SW 1271 (cell line): ENCODE data around the gene TGFBI.
"Not testable (repeated sequence)": the region's sequence is repeated elsewhere in the genome, so short reads cannot be mapped to it uniquely, and the experiment has no call there.

Source experiments
- DNase-seq, 2 experiments: peaks; one replicate each; lab custom pipeline; 2025; lab: John Stamatoyannopoulos, UW

The TGFBI gene

GRCh38 chr5:136026636-136027035, 2.2 kb upstream of the TGFBI start:
- no peak for DNase-seq

GRCh38 chr5:136027311-136027710, 1.5 kb upstream of the TGFBI start:
- no peak for DNase-seq

DNA sequence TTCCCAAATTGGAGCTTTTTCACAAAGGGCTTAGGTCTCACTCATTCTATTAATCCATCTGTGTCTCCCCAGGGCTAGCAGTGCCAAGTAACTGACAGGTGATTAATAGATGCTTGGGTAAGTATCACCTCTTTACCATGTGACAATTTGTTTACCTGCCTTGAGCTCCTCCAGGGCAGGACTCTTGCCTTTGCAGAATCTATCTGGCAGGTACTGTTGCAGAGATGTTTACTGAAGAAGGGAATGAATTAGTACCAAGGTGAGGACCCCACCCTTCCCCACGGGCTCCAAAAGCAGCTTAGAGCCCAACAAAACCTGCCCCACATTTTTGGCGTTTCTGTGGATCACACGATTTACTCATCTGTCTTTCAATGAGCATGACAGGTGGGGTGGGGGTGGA, 698 bp upstream of the TGFBI start:
- DNase-seq = no peak

- DNase-seq = no peak
These were observed 1.5 kb downstream of the TGFBI start for GRCh38 chr5:136030252-136030651.

GRCh38 chr5:136030956-136031611, 2.3 kb downstream of the TGFBI start:
- no peak for DNase-seq

- DNase-seq = no peak
These were observed 2.9 kb downstream of the TGFBI start for GRCh38 chr5:136031711-136032110.

GRCh38 chr5:136032564-136032963, 3.8 kb downstream of the TGFBI start:
- no peak for DNase-seq

DNA sequence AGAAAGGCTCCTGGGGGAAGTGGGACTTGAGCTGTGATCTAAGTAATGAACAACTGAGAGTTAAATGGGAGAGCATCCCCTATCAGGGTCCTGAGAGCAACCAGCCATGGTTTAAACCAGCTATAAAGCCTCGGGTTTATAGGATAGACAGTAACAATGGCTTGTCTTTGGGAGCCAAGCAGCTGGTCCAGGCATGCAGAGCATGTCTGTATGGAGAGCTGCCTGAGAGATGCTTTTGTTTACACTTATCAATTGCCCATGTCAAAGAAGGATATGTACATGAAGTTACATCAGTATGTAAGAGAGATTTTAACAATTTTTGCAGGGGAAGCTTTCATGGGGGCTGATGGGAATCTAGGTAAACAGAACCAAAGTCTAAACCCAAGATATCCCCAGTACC, 4.4 kb downstream of the TGFBI start:
- no peak for DNase-seq

- no peak for DNase-seq
These were observed 5.1 kb downstream of the TGFBI start for GRCh38 chr5:136033848-136034247.

- DNase-seq = no peak
These were observed 5.7 kb downstream of the TGFBI start for GRCh38 chr5:136034492-136034891.

GRCh38 chr5:136034984-136035383, 6.2 kb downstream of the TGFBI start:
- DNase-seq = no peak

GRCh38 chr5:136035837-136036236, 7.0 kb downstream of the TGFBI start:
- DNase-seq = no peak

DNA sequence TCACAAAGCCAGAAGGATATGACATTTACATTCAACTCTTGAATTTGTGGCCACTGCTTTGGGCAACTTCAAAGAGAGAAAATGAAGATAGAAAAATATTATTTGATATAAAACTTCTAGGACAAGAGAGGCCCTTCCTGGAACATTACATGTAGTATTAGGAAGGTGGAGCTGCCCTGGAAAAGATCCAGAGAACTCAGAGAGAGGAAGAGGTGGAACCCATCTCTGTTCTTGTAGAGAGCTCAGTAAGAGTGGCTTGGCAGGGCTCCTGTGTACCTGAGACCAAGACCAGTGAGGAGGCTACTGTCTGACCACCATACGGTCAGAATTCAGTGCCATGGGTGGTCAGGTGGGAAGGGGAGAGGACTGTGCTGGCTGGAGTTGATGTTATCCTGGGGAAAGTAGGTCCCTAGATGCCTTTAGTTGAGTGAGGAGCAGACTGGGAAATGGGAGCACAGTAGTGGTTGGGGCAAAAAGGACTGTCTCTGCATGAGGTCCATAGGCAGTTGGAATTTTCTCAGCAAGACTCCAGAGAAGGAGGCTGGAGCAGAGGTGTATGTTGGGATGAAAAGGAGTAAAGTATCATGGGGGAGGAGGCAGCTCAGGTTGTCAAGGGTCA, 7.6 kb downstream of the TGFBI start:
- no peak for DNase-seq

DNA sequence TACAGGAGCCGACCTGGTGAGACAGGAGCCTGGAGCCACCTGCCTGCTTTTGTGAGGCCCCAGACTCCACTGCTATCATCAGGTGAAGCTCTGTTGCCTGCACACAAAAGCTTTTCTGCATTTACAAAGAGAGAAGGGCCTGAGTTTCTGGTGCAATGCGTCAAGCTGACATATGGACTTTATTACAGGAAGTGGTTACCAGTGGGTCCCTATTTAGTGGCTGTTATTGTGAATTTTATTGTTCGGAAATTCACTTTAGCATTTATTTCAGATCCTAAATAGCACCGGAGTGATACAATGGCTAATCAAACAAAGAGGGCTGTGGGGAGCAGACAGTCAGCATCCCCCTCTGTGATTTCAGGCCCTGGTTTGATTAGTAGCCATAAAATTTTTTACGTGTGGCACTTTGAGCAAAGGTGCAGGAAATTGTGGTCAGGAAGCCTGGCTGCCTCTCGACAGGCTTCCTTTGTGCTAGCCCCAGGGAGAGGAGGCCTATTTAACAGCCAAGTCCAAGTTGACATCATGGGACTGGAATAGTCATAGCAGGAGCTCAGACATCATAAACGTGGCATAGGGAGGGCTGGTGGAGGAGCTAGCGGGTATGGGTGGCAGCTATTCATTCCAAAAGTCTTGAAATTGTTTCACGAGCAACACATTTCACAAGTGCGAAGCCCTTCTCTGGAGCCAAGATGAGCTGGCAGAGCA, 8.4 kb downstream of the TGFBI start:
- DNase-seq = peak in 1 of 2 experiments; percentile 70

- DNase-seq = no peak
These were observed 9.8 kb downstream of the TGFBI start for GRCh38 chr5:136038635-136039034.

DNA sequence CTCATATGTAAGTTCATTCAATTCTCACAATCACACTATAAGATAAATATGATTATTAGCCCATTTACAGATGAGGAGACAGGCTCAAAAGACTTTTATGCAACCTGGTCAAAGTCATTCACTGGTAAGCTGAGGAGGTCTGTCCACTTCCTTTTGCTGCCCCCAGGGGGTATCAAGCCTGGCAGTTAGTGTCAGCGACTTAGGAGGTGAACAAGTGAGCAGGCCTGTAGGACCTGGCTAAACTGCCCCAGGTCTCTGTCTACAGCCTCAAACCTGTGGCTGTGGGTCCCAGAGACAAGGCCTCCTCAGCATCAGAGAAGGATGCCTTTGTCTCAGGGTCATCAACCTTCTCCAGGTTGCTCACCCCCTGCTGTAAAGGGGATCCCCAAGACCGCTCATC, 10.4 kb downstream of the TGFBI start:
- DNase-seq = no peak

GRCh38 chr5:136040746-136041415, 12.1 kb downstream of the TGFBI start:
- no peak for DNase-seq

- DNase-seq = no peak
These were observed 13.4 kb downstream of the TGFBI start for GRCh38 chr5:136042156-136042555.

DNA sequence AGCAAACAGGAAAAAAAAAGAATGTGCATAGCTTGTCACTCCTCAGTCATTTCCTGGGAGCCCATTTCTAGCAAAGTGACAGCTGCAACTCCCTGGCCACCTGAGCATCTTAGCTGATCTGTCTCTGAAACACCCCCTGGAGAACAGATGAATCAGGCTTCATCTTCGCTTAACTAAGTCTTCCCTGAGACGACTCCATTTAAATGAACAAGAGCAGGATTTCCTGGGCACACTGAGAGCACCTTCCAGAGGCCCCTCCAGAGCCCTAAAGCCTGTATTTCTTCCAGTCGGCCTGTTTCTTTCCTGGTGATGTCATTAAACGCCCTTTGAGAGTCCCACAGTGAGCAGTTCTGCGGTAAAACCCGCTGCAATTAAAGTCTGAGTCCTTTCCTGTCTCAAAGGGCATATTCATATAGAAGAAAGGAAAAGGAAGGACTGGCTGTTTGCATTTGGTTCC, 13.9 kb downstream of the TGFBI start:
- DNase-seq = peak in 1 of 2 experiments; percentile 41

- no peak for DNase-seq
These were observed 14.8 kb downstream of the TGFBI start for GRCh38 chr5:136043551-136043950.

- DNase-seq = no peak
These were observed 15.3 kb downstream of the TGFBI start for GRCh38 chr5:136043968-136044610.

- DNase-seq = not testable (repeated sequence)
These were observed 16.2 kb downstream of the TGFBI start for GRCh38 chr5:136045026-136045425.
